ENCODE results near the gene MLYCD.

DNA sequence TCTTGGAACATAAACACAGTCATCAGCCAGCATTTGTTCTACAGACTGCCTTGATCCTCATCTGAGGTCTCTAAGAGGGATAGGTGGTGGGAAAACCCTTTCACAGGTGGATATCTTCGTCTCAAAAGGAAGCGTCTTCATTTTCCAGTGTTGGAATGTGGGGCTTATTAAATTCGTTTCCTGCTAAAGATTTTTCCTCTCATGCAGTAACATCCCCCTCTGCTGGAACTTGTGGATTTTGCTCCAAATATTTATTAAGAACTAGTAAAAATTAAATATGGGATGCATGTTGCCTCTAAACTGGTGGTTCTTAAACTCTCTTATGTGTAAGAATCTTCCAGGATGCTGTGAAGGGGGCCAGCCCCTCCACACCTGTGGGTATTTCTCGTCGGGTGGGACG lies 20.1 kb upstream of the MLYCD start:
- TF ChIP-seq POLR2A (IDR thresholded peaks at IDR 0.05) (no peak), POLR2AphosphoS5 (IDR thresholded peaks at IDR 0.05) (no peak)
